HEK293 (cell line): ENCODE results near the gene ANTXR1.

ENCODE experiments used
- GFI1B ChIP-seq: fragments of 450-650 bp; formaldehyde crosslinking; IDR thresholded peaks from 2 replicates; pipeline ENCODE4 v1.5.1; 2016; ENCODE audit warnings: missing biosample characterization, missing genetic modification characterization
- MEIS1 ChIP-seq: sonication (generic); formaldehyde crosslinking; IDR thresholded peaks from 2 replicates; pipeline ENCODE4 v1.8.1; 2022; ENCODE audit warnings: missing genetic modification reagents, mild to moderate bottlenecking, borderline replicate concordance
- ZBTB8A ChIP-seq: fragments of 450-650 bp; formaldehyde crosslinking; IDR thresholded peaks from 2 replicates; pipeline ENCODE4 v1.5.1; 2016; ENCODE audit warnings: missing biosample characterization, missing genetic modification characterization
- ZEB2 ChIP-seq: fragments of 450-650 bp; formaldehyde crosslinking; IDR thresholded peaks from 2 replicates; pipeline ENCODE4 v1.5.1; 2016; ENCODE audit warnings: missing biosample characterization, missing genetic modification characterization
- ZNF10 ChIP-seq: fragments of 450-650 bp; formaldehyde crosslinking; IDR thresholded peaks from 2 replicates; pipeline ENCODE4 v1.5.1; 2017; ENCODE audit warnings: missing biosample characterization, missing genetic modification characterization
- ZNF112 ChIP-seq: fragments of 450-650 bp; formaldehyde crosslinking; IDR thresholded peaks from 2 replicates; pipeline ENCODE4 v1.5.0; 2017; ENCODE audit warnings: missing biosample characterization, missing genetic modification characterization
- ZNF140 ChIP-seq: fragments of 450-650 bp; formaldehyde crosslinking; IDR thresholded peaks from 2 replicates; pipeline ENCODE4 v1.5.1; 2016; ENCODE audit warnings: missing biosample characterization, missing genetic modification characterization
- ZNF174 ChIP-seq: fragments of 450-650 bp; formaldehyde crosslinking; IDR thresholded peaks from 2 replicates; pipeline ENCODE4 v1.5.0; 2017; ENCODE audit warnings: missing biosample characterization, mild to moderate bottlenecking, missing genetic modification characterization
- ZNF223 ChIP-seq: fragments of 450-650 bp; formaldehyde crosslinking; IDR thresholded peaks from 2 replicates; pipeline ENCODE4 v1.5.1; 2016; ENCODE audit warnings: missing biosample characterization, missing genetic modification characterization
- ZNF266 ChIP-seq: fragments of 450-650 bp; formaldehyde crosslinking; IDR thresholded peaks from 2 replicates; pipeline ENCODE4 v1.5.1; 2016; ENCODE audit warnings: missing biosample characterization, missing genetic modification characterization, low read depth
- ZNF311 ChIP-seq: fragments of 450-650 bp; formaldehyde crosslinking; IDR thresholded peaks from 2 replicates; pipeline ENCODE4 v1.5.1; 2017; ENCODE audit warnings: missing biosample characterization, missing genetic modification characterization, borderline replicate concordance
- ZNF416 ChIP-seq: fragments of 450-650 bp; formaldehyde crosslinking; IDR thresholded peaks from 2 replicates; pipeline ENCODE4 v1.5.1; 2016; ENCODE audit warnings: missing biosample characterization, missing genetic modification characterization
- ZNF48 ChIP-seq: fragments of 450-650 bp; formaldehyde crosslinking; IDR thresholded peaks from 2 replicates; pipeline ENCODE4 v1.5.1; 2016; ENCODE audit warnings: missing biosample characterization, missing genetic modification characterization
- ZNF510 ChIP-seq: fragments of 450-650 bp; formaldehyde crosslinking; IDR thresholded peaks from 2 replicates; pipeline ENCODE4 v1.5.1; 2018; ENCODE audit warnings: mild to moderate bottlenecking, missing genetic modification characterization, missing biosample characterization; ENCODE audit not compliant: insufficient replicate concordance
- ZNF548 ChIP-seq: fragments of 450-650 bp; formaldehyde crosslinking; IDR thresholded peaks from 2 replicates; pipeline ENCODE4 v1.5.1; 2016; ENCODE audit warnings: missing biosample characterization, missing genetic modification characterization
- ZNF664 ChIP-seq: fragments of 450-650 bp; formaldehyde crosslinking; IDR thresholded peaks from 2 replicates; pipeline ENCODE4 v1.5.1; 2016; ENCODE audit warnings: missing biosample characterization, missing genetic modification characterization
- ZNF791 ChIP-seq: fragments of 450-650 bp; formaldehyde crosslinking; IDR thresholded peaks from 2 replicates; pipeline ENCODE4 v1.5.1; 2016; ENCODE audit warnings: missing biosample characterization, missing genetic modification characterization
- TF ChIP-seq, protein P1 (sequence below): fragments of 450-650 bp; formaldehyde crosslinking; IDR thresholded peaks from 2 replicates; pipeline ENCODE4 v1.5.1; 2016; ENCODE audit warnings: missing biosample characterization, missing genetic modification characterization
- TF ChIP-seq, protein P2 (sequence below): fragments of 450-650 bp; formaldehyde crosslinking; IDR thresholded peaks from 2 replicates; pipeline ENCODE4 v1.5.1; 2017; ENCODE audit warnings: missing biosample characterization, missing genetic modification characterization
- TF ChIP-seq, protein P3 (sequence below): fragments of 450-650 bp; formaldehyde crosslinking; IDR thresholded peaks from 2 replicates; pipeline ENCODE4 v1.5.1; 2017; ENCODE audit warnings: missing biosample characterization, missing genetic modification characterization
- TF ChIP-seq, protein P4 (sequence below): fragments of 450-650 bp; formaldehyde crosslinking; optimal IDR thresholded peaks from 2 replicates; pipeline ENCODE3; 2016; ENCODE audit warnings: missing biosample characterization, mild to moderate bottlenecking, missing genetic modification characterization

The ANTXR1 gene

DNA sequence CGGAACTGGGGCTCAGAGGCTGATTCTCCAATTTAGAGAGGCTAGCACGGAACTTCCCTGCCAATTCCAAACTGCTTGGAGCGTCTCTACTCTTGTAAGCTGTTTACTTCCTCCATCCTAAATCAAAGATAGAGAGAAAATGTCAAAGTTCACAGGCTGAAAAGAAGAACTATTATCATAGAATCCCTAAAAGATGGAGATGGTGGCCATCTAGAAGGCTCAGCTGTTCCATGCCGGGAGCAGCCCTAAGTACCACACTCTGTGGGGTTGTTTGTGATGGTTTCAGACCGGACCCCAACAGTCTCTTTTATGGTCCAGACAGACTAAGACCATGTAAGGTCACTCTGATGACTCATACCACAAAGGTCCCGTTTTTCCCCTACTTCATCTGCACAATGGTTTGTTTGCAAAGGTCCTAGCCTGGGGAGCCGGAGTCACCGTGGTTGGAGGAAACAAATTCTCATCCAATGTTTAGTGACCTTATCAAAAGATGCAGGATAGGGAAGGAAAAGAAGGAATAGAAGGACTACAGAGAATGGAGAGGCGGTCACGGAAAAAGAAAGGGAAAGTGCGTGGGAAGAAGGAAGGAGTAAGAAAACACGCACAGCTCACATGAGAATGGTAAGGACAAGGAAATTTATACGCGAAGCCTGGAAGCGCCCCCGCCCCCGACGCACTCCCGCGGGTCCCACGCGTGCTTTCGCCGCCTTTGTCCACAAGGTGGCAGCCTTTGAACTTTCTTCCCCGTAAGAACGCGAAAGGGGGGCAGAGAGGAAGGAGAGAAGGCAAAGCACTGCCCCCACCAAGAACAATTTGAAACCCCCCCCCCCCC, 453 bp upstream of the ANTXR1 start (continued):
- TF ChIP-seq ZNF48 (no peak), ZNF140 (no peak), ZNF311 (tag by site-specific recombination) (no peak), MEIS1 (CRISPR knock-in tag) (no peak), ZNF223 (tag by site-specific recombination) (no peak), ZNF266 (no peak), ZNF664 (no peak), ZNF510 (tag by site-specific recombination) (no peak), ZNF174 (tag by site-specific recombination) (no peak), ZBTB8A (tag by site-specific recombination) (no peak), ZNF416 (tag by site-specific recombination) (no peak), ZEB2 (tag by site-specific recombination) (peak; percentile 36; the same call in 1 of the 2 replicates), ZNF548 (tag by site-specific recombination) (no peak), ZNF791 (tag by site-specific recombination) (no peak), ZNF10 (no peak), GFI1B (tag by site-specific recombination) (no peak), ZNF112 (tag by site-specific recombination) (no peak)
- TF ChIP-seq, protein P1, sequence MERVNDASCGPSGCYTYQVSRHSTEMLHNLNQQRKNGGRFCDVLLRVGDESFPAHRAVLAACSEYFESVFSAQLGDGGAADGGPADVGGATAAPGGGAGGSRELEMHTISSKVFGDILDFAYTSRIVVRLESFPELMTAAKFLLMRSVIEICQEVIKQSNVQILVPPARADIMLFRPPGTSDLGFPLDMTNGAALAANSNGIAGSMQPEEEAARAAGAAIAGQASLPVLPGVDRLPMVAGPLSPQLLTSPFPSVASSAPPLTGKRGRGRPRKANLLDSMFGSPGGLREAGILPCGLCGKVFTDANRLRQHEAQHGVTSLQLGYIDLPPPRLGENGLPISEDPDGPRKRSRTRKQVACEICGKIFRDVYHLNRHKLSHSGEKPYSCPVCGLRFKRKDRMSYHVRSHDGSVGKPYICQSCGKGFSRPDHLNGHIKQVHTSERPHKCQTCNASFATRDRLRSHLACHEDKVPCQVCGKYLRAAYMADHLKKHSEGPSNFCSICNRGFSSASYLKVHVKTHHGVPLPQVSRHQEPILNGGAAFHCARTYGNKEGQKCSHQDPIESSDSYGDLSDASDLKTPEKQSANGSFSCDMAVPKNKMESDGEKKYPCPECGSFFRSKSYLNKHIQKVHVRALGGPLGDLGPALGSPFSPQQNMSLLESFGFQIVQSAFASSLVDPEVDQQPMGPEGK = peak; percentile 89
- TF ChIP-seq, protein P2, sequence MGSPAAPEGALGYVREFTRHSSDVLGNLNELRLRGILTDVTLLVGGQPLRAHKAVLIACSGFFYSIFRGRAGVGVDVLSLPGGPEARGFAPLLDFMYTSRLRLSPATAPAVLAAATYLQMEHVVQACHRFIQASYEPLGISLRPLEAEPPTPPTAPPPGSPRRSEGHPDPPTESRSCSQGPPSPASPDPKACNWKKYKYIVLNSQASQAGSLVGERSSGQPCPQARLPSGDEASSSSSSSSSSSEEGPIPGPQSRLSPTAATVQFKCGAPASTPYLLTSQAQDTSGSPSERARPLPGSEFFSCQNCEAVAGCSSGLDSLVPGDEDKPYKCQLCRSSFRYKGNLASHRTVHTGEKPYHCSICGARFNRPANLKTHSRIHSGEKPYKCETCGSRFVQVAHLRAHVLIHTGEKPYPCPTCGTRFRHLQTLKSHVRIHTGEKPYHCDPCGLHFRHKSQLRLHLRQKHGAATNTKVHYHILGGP (tag by site-specific recombination) = no peak
- TF ChIP-seq, protein P3, sequence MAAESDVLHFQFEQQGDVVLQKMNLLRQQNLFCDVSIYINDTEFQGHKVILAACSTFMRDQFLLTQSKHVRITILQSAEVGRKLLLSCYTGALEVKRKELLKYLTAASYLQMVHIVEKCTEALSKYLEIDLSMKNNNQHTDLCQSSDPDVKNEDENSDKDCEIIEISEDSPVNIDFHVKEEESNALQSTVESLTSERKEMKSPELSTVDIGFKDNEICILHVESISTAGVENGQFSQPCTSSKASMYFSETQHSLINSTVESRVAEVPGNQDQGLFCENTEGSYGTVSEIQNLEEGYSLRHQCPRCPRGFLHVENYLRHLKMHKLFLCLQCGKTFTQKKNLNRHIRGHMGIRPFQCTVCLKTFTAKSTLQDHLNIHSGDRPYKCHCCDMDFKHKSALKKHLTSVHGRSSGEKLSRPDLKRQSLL (tag by site-specific recombination) = no peak
- TF ChIP-seq, protein P4, sequence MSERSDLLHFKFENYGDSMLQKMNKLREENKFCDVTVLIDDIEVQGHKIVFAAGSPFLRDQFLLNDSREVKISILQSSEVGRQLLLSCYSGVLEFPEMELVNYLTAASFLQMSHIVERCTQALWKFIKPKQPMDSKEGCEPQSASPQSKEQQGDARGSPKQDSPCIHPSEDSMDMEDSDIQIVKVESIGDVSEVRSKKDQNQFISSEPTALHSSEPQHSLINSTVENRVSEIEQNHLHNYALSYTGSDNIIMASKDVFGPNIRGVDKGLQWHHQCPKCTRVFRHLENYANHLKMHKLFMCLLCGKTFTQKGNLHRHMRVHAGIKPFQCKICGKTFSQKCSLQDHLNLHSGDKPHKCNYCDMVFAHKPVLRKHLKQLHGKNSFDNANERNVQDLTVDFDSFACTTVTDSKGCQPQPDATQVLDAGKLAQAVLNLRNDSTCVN (tag by site-specific recombination) = no peak
